GM21619 (cell line): ENCODE data around the gene EDAR.

ENCODE experiments used
- ATAC-seq: cut with Tn5 transposase; IDR thresholded peaks from one replicate; pipeline ENCODE4 v1.9.1; 2021; ENCODE audit not compliant: unreplicated experiment

Gene EDAR

GRCh38 chr2:108870069-108870644, 118.9 kb downstream of the EDAR start:
- no peak for ATAC-seq

GRCh38 chr2:108869542-108869941, 119.5 kb downstream of the EDAR start:
- ATAC-seq: no peak

DNA sequence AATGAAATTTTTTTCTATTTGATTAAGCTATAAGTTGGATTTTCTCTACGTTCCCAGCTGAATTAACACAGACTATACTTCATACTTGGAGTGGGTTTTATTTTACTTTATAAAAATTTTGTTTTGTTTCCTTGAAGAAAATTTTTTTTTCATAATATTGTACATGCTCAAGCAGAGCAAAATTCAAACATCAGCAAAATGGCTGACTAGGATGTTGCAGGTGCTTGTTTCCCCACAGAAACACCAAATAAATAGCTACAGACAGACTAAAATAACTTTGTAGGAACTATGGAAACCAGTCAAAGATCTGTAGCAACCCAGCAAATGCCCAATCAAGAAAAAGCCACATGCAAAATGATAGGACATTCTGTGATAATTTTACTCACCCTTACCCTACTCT, 120.1 kb downstream of the EDAR start:
- ATAC-seq: no peak

DNA sequence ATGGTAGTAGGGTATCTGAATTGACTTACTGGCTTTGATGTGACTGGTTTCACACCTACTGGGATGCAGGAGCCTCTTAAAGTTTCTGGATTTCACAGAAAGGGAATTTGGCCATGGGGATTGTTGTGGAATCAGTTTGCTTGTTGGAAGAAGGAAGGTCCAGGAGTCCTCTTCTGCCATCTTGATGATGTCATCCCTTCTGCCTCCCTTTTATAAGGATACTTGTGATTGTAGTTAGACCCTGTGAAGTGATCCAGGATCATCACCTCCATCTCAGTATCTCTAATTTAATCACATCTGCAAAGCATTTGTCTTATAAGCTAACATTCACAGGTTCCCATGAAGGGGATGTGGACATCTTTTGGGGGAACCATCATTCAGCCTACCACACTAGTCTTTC, 123.0 kb downstream of the EDAR start:
- no peak for ATAC-seq

GRCh38 chr2:108858894-108859293, 130.1 kb downstream of the EDAR start:
- no peak for ATAC-seq

GRCh38 chr2:108855194-108855593, 133.8 kb downstream of the EDAR start:
- no peak for ATAC-seq

DNA sequence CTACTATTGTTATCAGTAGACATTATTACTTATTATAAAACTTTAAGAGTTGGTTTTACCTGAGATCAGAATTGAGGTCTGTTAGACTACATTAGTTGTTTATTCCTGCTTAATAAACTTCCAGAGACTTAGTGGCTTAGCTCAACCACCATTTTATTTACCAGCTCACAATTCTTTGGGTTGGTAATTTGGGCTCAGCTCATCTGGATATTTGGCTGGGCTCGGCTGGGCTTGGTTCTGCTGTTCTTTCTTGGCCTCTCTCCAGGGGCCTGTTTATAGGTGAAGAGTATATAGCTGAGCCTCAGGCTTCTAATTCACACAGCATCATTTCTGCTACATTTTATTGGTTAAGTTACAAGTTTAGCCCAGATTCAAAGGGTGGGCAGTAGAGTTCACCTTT, 134.5 kb downstream of the EDAR start:
- no peak for ATAC-seq

GRCh38 chr2:108853421-108853820, 135.6 kb downstream of the EDAR start:
- ATAC-seq: no peak

- no peak for ATAC-seq
Observed at GRCh38 chr2:108852375-108852774, 136.6 kb downstream of the EDAR start.

DNA sequence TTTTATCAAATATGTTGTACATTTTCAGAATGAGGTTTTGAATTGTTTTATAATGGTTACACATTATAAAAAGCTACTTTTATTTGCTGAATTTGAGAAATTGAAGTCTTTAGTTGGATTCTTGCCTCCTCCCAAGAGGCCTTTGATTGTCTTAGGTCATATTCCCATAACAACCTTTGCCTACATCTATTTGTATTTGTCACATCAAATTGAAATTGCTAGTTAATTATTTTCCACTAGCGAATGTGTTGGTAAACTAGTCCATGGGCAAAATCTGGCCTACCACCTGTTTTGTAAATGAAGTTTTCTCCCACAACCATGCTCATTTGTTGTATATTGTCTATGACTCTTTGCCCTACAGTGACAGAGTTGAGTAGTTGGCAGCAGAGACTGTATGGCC, 142.0 kb downstream of the EDAR start:
- ATAC-seq: no peak

GRCh38 chr2:108845923-108846322, 143.1 kb downstream of the EDAR start:
- ATAC-seq: no peak
